Measurements from ENCODE around the gene OR8D1.

OR8D1 gene

DNA sequence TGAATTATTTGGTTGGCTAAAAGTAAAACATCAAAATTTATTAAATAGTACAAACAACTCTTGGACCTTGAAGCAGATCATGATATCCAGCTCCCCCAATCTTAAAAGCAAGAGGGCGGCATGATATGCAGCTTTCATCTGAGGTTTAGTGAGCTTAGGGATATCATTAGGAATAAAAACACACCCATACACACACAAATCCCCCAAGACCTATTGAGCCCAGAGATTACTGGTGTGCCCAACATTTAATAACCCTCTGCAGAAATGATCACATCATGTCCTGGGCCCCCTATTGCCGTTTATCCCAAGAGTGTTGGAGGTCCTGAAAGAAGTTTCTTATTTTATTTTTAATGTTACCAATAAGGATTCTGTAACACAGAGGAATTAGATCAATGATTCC lies at the start of gene OR8D1:
OR8D1 (minus strand) TSS at position 101 of the 400 bp plus-strand sequence. CDS start 3,183 bp downstream, outside the sequence.
- Mint-ChIP-seq H3K4me3 (no peak within 1 kb of the TSS), H3K9me3 (no peaks in the 10 kb centered on the region), H3K27me3 (peaks cover 10% of the 10 kb centered on the region), H3K27ac (no peak within 1 kb of the TSS), H3K4me1 (ENCODE audit: low read depth) (no peaks in the 10 kb centered on the region), H3K36me3 (ENCODE audit: low read depth) (no peaks in the 10 kb centered on the region)

GRCh38 chr11:124359566-124359965 lies 45.8 kb upstream of the OR8D1 start:
- Mint-ChIP-seq H3K36me3 (ENCODE audit: low read depth) (no peaks in the 10 kb centered on the region), H3K27me3 (peaks cover 3% of the 10 kb centered on the region), H3K9me3 (peaks cover 7% of the 10 kb centered on the region), H3K27ac (no peak overlapping the region), H3K4me3 (no peak overlapping the region), H3K4me1 (ENCODE audit: low read depth) (no peaks in the 10 kb centered on the region)

DNA sequence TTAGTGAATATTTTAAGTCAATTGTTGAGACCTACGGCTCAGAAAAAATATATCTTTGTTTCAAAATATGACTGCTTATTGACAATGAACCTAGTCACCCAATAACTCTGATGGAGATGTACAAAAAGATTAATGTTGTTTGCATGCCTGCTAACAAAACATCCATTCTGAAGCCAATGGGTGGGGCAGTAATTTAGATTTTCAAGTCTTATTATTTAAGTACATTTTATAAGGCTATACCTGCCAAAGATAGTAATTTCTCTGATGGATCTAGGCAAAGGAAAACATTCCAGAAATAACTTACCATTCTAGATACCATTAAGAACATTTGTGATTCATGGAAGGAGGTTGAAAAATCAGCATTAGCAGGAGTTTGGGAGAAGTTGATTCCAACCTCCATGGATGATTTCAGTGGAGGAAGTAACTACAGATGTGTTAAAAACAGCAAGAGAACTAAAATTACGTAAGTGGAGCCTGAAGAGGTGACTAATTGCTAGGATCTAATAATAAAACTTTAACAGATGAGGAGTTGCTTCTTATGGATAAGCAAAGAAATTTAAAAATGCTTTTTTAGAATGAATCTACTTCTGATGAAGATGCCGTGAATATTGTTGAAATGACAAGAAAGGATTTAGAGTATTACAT lies 32.7 kb upstream of the OR8D1 start:
- H3K4me1 Mint-ChIP-seq (ENCODE audit: low read depth), result no peaks in the 10 kb centered on the region
- H3K4me3 Mint-ChIP-seq, result no peak overlapping the region
- H3K27me3 Mint-ChIP-seq, result peaks cover 4% of the 10 kb centered on the region
- no peak overlapping the region for H3K27ac Mint-ChIP-seq
- peaks cover 8% of the 10 kb centered on the region for H3K9me3 Mint-ChIP-seq
- H3K36me3 Mint-ChIP-seq (ENCODE audit: low read depth), result no peaks in the 10 kb centered on the region

GRCh38 chr11:124344346-124344745 lies 30.6 kb upstream of the OR8D1 start:
- H3K4me1 Mint-ChIP-seq (ENCODE audit: low read depth), result no peaks in the 10 kb centered on the region
- H3K27ac Mint-ChIP-seq, result no peak overlapping the region
- H3K4me3 Mint-ChIP-seq, result no peak overlapping the region
- no peaks in the 10 kb centered on the region for H3K36me3 Mint-ChIP-seq (ENCODE audit: low read depth)
- H3K27me3 Mint-ChIP-seq, result peaks cover 4% of the 10 kb centered on the region
- peaks cover 4% of the 10 kb centered on the region for H3K9me3 Mint-ChIP-seq

- H3K4me3 Mint-ChIP-seq, result no peak overlapping the region
- no peaks in the 10 kb centered on the region for H3K36me3 Mint-ChIP-seq (ENCODE audit: low read depth)
- H3K27me3 Mint-ChIP-seq, result no peaks in the 10 kb centered on the region
- no peak overlapping the region for H3K27ac Mint-ChIP-seq
- no peaks in the 10 kb centered on the region for H3K4me1 Mint-ChIP-seq (ENCODE audit: low read depth)
- H3K9me3 Mint-ChIP-seq, result peaks cover 3% of the 10 kb centered on the region
These were observed 26.3 kb upstream of the OR8D1 start for GRCh38 chr11:124340142-124340447.

GRCh38 chr11:124339396-124340141 lies 25.8 kb upstream of the OR8D1 start:
- H3K27ac Mint-ChIP-seq, result no peak overlapping the region
- H3K36me3 Mint-ChIP-seq (ENCODE audit: low read depth), result no peaks in the 10 kb centered on the region
- no peaks in the 10 kb centered on the region for H3K4me1 Mint-ChIP-seq (ENCODE audit: low read depth)

DNA sequence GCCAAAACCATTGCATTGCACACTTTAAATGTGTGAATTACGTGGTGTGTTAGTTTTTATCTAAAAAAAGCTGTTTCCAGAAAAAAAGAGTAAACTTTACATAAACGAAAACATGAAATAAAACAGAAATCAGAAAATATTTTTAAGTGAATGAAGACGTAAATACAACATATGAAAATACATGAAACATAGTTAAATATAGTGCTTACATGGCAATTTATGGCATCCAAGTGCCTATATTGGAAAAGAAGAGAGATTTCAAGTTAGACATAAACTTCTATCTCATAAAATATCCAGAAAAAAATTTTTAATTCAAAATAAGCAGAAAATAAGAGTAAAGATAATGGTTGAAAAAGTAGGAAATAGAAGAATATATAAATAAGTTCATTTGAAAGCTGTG lies 18.1 kb upstream of the OR8D1 start:
- H3K4me1 Mint-ChIP-seq (ENCODE audit: low read depth), result peaks cover 14% of the 10 kb centered on the region
- no peak overlapping the region for H3K27ac Mint-ChIP-seq
- no peaks in the 10 kb centered on the region for H3K36me3 Mint-ChIP-seq (ENCODE audit: low read depth)
- H3K4me3 Mint-ChIP-seq, result no peak overlapping the region
- no peaks in the 10 kb centered on the region for H3K9me3 Mint-ChIP-seq
- peaks cover 13% of the 10 kb centered on the region for H3K27me3 Mint-ChIP-seq

More at GRCh38 chr11:124339396-124340141, 25.8 kb upstream of the OR8D1 start:
- no peaks in the 10 kb centered on the region for H3K27me3 Mint-ChIP-seq
- no peaks in the 10 kb centered on the region for H3K9me3 Mint-ChIP-seq
- no peak overlapping the region for H3K4me3 Mint-ChIP-seq

DNA sequence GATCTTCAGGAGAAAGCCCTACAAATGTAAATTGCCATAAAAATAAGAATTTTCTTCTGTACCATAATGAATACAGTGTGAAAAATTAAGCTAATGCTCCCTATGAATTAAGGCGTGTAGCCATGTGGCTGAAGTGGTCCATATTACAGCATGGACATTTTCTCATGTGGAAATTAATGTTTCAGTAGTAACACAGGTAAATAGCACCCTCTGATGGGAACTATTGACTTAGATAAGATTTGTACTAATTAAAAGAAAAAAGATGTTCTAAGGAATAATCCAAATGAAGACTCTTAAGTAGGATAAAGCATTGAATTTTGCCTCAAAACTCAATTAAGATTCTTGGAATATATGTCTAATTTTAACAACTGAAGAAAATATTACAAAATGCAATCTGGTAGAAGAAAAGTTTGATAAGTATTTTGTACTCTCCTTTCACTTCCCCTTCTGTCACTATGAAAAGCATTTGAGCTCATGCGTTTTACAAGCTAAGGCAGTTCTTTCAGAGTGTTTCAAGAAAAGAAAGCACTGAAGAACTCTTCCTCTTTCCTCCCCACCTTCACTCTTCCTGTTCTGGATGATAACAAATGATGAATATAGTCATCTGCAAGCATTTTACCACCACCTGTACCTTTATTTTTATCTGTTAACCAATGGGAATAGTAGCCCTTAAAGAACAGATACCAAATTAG lies 16.2 kb upstream of the OR8D1 start:
- Mint-ChIP-seq H3K9me3 (no peaks in the 10 kb centered on the region), H3K27me3 (peaks cover 15% of the 10 kb centered on the region), H3K4me1 (ENCODE audit: low read depth) (peaks cover 16% of the 10 kb centered on the region), H3K4me3 (no peak overlapping the region), H3K36me3 (ENCODE audit: low read depth) (no peaks in the 10 kb centered on the region), H3K27ac (no peak overlapping the region)

- H3K9me3 Mint-ChIP-seq, result no peaks in the 10 kb centered on the region
- H3K27ac Mint-ChIP-seq, result no peak overlapping the region
- H3K4me1 Mint-ChIP-seq (ENCODE audit: low read depth), result peaks cover 18% of the 10 kb centered on the region
- no peaks in the 10 kb centered on the region for H3K36me3 Mint-ChIP-seq (ENCODE audit: low read depth)
- no peak overlapping the region for H3K4me3 Mint-ChIP-seq
- H3K27me3 Mint-ChIP-seq, result peaks cover 13% of the 10 kb centered on the region
These were observed 14.0 kb upstream of the OR8D1 start for GRCh38 chr11:124327775-124328174.

GRCh38 chr11:124322356-124322755 lies 8.6 kb upstream of the OR8D1 start:
- H3K4me1 Mint-ChIP-seq (ENCODE audit: low read depth), result peaks cover 5% of the 10 kb centered on the region
- no peak overlapping the region for H3K4me3 Mint-ChIP-seq
- H3K27me3 Mint-ChIP-seq, result peaks cover 7% of the 10 kb centered on the region
- no peak overlapping the region for H3K27ac Mint-ChIP-seq
- no peaks in the 10 kb centered on the region for H3K36me3 Mint-ChIP-seq (ENCODE audit: low read depth)
- H3K9me3 Mint-ChIP-seq, result no peaks in the 10 kb centered on the region

DNA sequence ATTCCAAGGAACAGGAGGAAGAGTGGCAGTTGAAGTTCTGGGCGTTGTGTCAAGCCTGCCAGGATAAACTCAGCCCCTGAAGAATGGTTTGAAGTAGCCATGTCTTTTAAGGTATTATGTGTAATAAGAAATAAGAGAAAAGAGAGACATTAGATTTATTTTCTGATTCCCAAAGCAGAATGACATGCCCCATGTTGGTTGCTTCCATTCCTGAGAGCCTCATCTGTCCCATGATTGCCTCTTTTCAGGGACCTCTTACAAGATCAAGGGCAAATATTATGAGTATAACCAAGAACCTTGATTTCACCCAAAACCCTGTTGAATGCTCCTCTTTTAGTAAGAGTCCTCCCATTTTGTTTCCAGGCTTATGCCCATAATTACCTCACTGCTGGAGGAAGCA lies 6.3 kb upstream of the OR8D1 start, which contains the start of gene OR8D2:
OR8D2 (minus strand) TSS at position 101 of the 400 bp plus-strand sequence; CDS start at position 101, 0 bp downstream.
- peaks cover 4% of the 10 kb centered on the region for H3K4me1 Mint-ChIP-seq (ENCODE audit: low read depth)
- no peaks in the 10 kb centered on the region for H3K36me3 Mint-ChIP-seq (ENCODE audit: low read depth)
- H3K27me3 Mint-ChIP-seq, result peaks cover 13% of the 10 kb centered on the region
- H3K4me3 Mint-ChIP-seq, result no peak within 1 kb of the TSS
- no peak within 1 kb of the TSS for H3K27ac Mint-ChIP-seq
- no peaks in the 10 kb centered on the region for H3K9me3 Mint-ChIP-seq

- H3K27me3 Mint-ChIP-seq, result peaks cover 10% of the 10 kb centered on the region
- H3K27ac Mint-ChIP-seq, result no peak overlapping the region
- no peak overlapping the region for H3K4me3 Mint-ChIP-seq
- H3K4me1 Mint-ChIP-seq (ENCODE audit: low read depth), result no peaks in the 10 kb centered on the region
- H3K36me3 Mint-ChIP-seq (ENCODE audit: low read depth), result no peaks in the 10 kb centered on the region
- H3K9me3 Mint-ChIP-seq, result no peaks in the 10 kb centered on the region
These were observed 1.3 kb upstream of the OR8D1 start for GRCh38 chr11:124315052-124315451.

- Mint-ChIP-seq H3K4me3 (no peak overlapping the region), H3K36me3 (ENCODE audit: low read depth) (no peaks in the 10 kb centered on the region), H3K4me1 (ENCODE audit: low read depth) (no peaks in the 10 kb centered on the region), H3K27me3 (peaks cover 10% of the 10 kb centered on the region), H3K9me3 (no peaks in the 10 kb centered on the region), H3K27ac (no peak overlapping the region)
These were observed 618 bp downstream of the OR8D1 start for GRCh38 chr11:124313131-124313530.

DNA sequence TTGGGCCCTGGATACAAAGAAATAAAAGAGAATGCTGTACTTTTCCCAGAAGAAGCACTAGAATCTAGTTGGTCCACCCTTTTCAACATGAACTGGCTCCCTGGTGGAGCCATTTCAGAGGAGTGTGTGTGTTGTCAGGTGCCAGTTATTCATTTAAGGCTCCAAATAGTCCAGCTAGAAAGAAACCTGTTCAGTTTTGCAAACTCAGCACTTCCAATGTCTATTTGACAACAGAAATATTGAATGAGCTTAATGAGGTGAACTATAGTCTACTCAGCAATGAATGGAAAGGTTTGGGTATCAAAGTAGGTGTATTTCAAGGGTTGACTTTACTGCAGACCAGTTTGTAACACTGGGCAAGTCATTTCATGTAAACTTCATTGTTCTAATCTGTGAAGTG lies 2.1 kb downstream of the OR8D1 start:
- H3K27ac Mint-ChIP-seq, result no peak overlapping the region
- no peaks in the 10 kb centered on the region for H3K4me1 Mint-ChIP-seq (ENCODE audit: low read depth)
- no peak overlapping the region for H3K4me3 Mint-ChIP-seq
- no peaks in the 10 kb centered on the region for H3K9me3 Mint-ChIP-seq
- no peaks in the 10 kb centered on the region for H3K36me3 Mint-ChIP-seq (ENCODE audit: low read depth)
- peaks cover 6% of the 10 kb centered on the region for H3K27me3 Mint-ChIP-seq

GRCh38 chr11:124311269-124311668 lies 2.5 kb downstream of the OR8D1 start:
- Mint-ChIP-seq H3K27ac (no peak overlapping the region), H3K4me1 (ENCODE audit: low read depth) (no peaks in the 10 kb centered on the region), H3K36me3 (ENCODE audit: low read depth) (no peaks in the 10 kb centered on the region), H3K9me3 (no peaks in the 10 kb centered on the region), H3K27me3 (peaks cover 3% of the 10 kb centered on the region), H3K4me3 (no peak overlapping the region)

Data from stimulated activated naive CD8-positive, alpha-beta T cell treated with anti-CD3 and anti-CD28 coated beads, Interleukin-15, Interleukin-2, amounts not matched to agents 100 ng/mL and 50 ng/mL, for 24 hours (primary cell).